Measurements from ENCODE around the gene POP4. TPM values are rescaled to one million over a fixed set of nuclear protein-coding genes. Genes with fewer than 3 reads are reported as not detected.

Gene POP4
- total RNA-seq, 1 donor from 2014 or later: 49.4 TPM

DNA sequence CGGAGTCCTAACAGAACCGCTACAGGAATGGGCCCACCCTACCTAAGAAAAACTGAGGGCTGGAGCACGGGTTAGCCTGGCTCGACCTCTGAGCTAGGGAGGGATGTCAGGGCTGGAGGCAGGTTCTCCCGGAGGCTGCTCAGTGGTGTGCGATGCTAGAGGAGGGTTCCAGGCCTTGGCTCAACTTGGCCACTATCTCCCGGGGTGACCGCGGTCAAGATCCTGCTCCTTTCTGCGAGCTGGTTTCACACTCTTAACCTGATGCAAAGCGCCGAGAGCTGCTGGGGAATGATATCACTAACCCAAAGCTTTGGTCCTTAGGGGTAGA lies 301 bp downstream of the POP4 start:
- peaks cover 5% of the 10 kb centered on the region for H3K36me3 Mint-ChIP-seq (ENCODE audit: low read depth)
- TF ChIP-seq, protein P1, sequence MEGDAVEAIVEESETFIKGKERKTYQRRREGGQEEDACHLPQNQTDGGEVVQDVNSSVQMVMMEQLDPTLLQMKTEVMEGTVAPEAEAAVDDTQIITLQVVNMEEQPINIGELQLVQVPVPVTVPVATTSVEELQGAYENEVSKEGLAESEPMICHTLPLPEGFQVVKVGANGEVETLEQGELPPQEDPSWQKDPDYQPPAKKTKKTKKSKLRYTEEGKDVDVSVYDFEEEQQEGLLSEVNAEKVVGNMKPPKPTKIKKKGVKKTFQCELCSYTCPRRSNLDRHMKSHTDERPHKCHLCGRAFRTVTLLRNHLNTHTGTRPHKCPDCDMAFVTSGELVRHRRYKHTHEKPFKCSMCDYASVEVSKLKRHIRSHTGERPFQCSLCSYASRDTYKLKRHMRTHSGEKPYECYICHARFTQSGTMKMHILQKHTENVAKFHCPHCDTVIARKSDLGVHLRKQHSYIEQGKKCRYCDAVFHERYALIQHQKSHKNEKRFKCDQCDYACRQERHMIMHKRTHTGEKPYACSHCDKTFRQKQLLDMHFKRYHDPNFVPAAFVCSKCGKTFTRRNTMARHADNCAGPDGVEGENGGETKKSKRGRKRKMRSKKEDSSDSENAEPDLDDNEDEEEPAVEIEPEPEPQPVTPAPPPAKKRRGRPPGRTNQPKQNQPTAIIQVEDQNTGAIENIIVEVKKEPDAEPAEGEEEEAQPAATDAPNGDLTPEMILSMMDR (IDR thresholded peaks at IDR 0.05): no peak
- no peaks in the 10 kb centered on the region for H3K9me3 Mint-ChIP-seq (ENCODE audit: low read depth)
- H3K4me1 Mint-ChIP-seq (ENCODE audit: low read depth): peaks cover 23% of the 10 kb centered on the region
- peak overlapping the region; percentile 98 for H3K4me3 Mint-ChIP-seq (ENCODE audit: unreplicated experiment)
- H3K27ac Mint-ChIP-seq (ENCODE audit: unreplicated experiment): peak overlapping the region; percentile 99
- no peaks in the 10 kb centered on the region for H3K27me3 Mint-ChIP-seq (ENCODE audit: low read depth)
- DNase-seq (ENCODE audit: low spot score): no peak

GRCh38 chr19:29609636-29610035 lies 3.6 kb downstream of the POP4 start:
- no peak overlapping the region for H3K4me3 Mint-ChIP-seq (ENCODE audit: unreplicated experiment)
- peaks cover 25% of the 10 kb centered on the region for H3K4me1 Mint-ChIP-seq (ENCODE audit: low read depth)
- DNase-seq (ENCODE audit: low spot score): peak; percentile 78
- H3K27me3 Mint-ChIP-seq (ENCODE audit: low read depth): no peaks in the 10 kb centered on the region
- TF ChIP-seq, protein P1 (IDR thresholded peaks at IDR 0.05): no peak
- peak overlapping the region; percentile 2 for H3K27ac Mint-ChIP-seq (ENCODE audit: unreplicated experiment)
- peaks cover 21% of the 10 kb centered on the region for H3K36me3 Mint-ChIP-seq (ENCODE audit: low read depth)
- H3K9me3 Mint-ChIP-seq (ENCODE audit: low read depth): no peaks in the 10 kb centered on the region

GRCh38 chr19:29610213-29610573 lies 4.1 kb downstream of the POP4 start:
- peaks cover 22% of the 10 kb centered on the region for H3K4me1 Mint-ChIP-seq (ENCODE audit: low read depth)
- TF ChIP-seq, protein P1 (IDR thresholded peaks at IDR 0.05): no peak
- H3K27me3 Mint-ChIP-seq (ENCODE audit: low read depth): no peaks in the 10 kb centered on the region
- no peak overlapping the region for H3K4me3 Mint-ChIP-seq (ENCODE audit: unreplicated experiment)
- no peak overlapping the region for H3K27ac Mint-ChIP-seq (ENCODE audit: unreplicated experiment)
- H3K9me3 Mint-ChIP-seq (ENCODE audit: low read depth): no peaks in the 10 kb centered on the region
- peak; percentile 91 for DNase-seq (ENCODE audit: low spot score)
- peaks cover 24% of the 10 kb centered on the region for H3K36me3 Mint-ChIP-seq (ENCODE audit: low read depth)

DNA sequence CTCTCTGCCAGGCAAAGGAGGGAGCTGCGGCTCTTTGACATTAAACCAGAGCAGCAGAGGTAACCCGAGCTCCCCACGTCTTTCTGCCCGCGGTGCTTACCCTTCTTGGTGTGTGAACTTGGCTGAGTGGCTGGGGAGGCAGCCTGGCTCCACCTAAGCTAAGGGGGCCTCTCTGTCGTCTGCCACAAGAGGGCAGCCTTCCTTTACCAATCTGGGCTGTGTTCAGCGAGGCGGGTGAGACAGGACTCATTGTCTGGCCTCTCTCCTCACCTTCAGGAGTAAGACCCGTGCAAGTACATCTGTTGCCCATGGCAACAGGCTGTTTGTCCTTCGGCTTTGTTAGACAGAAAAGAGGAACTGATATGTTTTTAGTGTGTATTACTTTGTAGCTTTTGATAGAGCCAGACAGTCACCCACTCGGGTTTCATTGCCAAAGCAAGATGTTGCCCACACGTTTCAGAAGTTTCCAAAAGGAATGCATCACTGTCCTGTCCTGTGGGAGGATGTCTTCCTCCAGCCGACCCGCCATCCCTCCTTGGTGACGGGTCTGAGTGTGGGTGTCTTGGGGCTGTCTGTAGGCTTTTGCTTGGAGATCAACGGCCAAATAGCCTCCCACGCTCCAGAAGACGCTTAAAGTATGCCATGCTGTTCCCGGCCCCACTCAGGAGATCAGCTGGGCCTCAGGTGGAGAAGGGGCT lies 4.6 kb downstream of the POP4 start:
- Mint-ChIP-seq H3K27me3 (ENCODE audit: low read depth) (no peaks in the 10 kb centered on the region), H3K9me3 (ENCODE audit: low read depth) (no peaks in the 10 kb centered on the region), H3K4me3 (ENCODE audit: unreplicated experiment) (no peak overlapping the region), H3K4me1 (ENCODE audit: low read depth) (peaks cover 19% of the 10 kb centered on the region), H3K27ac (ENCODE audit: unreplicated experiment) (peak overlapping the region; percentile 73), H3K36me3 (ENCODE audit: low read depth) (peaks cover 29% of the 10 kb centered on the region)
- TF ChIP-seq, protein P1 (IDR thresholded peaks at IDR 0.05): peak; percentile 94
- DNase-seq (ENCODE audit: low spot score): peak; percentile 91

- peak; percentile 59 for DNase-seq (ENCODE audit: low spot score)
- Mint-ChIP-seq H3K4me3 (ENCODE audit: unreplicated experiment) (no peak overlapping the region), H3K27ac (ENCODE audit: unreplicated experiment) (no peak overlapping the region), H3K36me3 (ENCODE audit: low read depth) (peaks cover 36% of the 10 kb centered on the region), H3K4me1 (ENCODE audit: low read depth) (peaks cover 9% of the 10 kb centered on the region), H3K9me3 (ENCODE audit: low read depth) (no peaks in the 10 kb centered on the region), H3K27me3 (ENCODE audit: low read depth) (no peaks in the 10 kb centered on the region)
- TF ChIP-seq, protein P1 (IDR thresholded peaks at IDR 0.05): no peak
These were observed 6.0 kb downstream of the POP4 start for GRCh38 chr19:29612121-29612520.

Measured in chondrocyte (in vitro differentiated cells).